ENCODE results near the gene CDC14B. TPM values are rescaled to one million over a fixed set of nuclear protein-coding genes. Genes with fewer than 3 reads are reported as not detected.

The CDC14B gene
- total RNA-seq, 1 donor from 2014 or later, result 29.2 TPM

DNA sequence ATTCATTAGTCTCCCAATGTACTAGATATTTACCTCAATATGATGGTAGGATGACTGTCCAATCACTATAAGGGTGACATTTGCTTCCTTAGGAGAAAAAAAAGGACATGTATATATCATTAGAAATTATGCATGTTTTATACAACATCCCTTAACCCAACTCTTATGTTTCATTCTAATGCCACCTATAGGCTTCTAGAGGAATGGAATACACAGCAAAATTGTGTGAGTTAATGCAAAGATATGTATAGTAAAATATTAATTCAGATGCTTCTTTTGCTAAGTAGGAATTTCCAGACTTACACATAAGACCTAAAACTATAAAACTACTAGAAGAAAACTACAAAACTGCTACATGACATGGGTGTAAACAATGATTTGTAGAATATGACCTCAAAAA is 32.0 kb upstream of the CDC14B start:
- Mint-ChIP-seq H3K4me1 (peaks cover 12% of the 10 kb centered on the region), H3K36me3 (ENCODE audit: low read depth) (no peaks in the 10 kb centered on the region), H3K27me3 (ENCODE audit: low read depth) (peaks cover 7% of the 10 kb centered on the region), H3K27ac (ENCODE audit: unreplicated experiment) (no peak overlapping the region), H3K9me3 (no peaks in the 10 kb centered on the region), H3K4me3 (peak overlapping the region; percentile 71)
- TF ChIP-seq CTCF (conservative IDR thresholded peaks at IDR 0.05), result peak; percentile 70
- no peak for DNase-seq (ENCODE audit: low read depth, low spot score)

- H3K27me3 Mint-ChIP-seq (ENCODE audit: low read depth), result no peaks in the 10 kb centered on the region
- no peak for TF ChIP-seq CTCF (conservative IDR thresholded peaks at IDR 0.05)
- no peaks in the 10 kb centered on the region for H3K9me3 Mint-ChIP-seq
- no peak for DNase-seq (ENCODE audit: low read depth, low spot score)
- H3K4me1 Mint-ChIP-seq, result peaks cover 6% of the 10 kb centered on the region
- no peak overlapping the region for H3K4me3 Mint-ChIP-seq
- H3K36me3 Mint-ChIP-seq (ENCODE audit: low read depth), result peaks cover 7% of the 10 kb centered on the region
- no peak overlapping the region for H3K27ac Mint-ChIP-seq (ENCODE audit: unreplicated experiment)
These were observed 30.1 kb upstream of the CDC14B start for GRCh38 chr9:96649620-96650324.

DNA sequence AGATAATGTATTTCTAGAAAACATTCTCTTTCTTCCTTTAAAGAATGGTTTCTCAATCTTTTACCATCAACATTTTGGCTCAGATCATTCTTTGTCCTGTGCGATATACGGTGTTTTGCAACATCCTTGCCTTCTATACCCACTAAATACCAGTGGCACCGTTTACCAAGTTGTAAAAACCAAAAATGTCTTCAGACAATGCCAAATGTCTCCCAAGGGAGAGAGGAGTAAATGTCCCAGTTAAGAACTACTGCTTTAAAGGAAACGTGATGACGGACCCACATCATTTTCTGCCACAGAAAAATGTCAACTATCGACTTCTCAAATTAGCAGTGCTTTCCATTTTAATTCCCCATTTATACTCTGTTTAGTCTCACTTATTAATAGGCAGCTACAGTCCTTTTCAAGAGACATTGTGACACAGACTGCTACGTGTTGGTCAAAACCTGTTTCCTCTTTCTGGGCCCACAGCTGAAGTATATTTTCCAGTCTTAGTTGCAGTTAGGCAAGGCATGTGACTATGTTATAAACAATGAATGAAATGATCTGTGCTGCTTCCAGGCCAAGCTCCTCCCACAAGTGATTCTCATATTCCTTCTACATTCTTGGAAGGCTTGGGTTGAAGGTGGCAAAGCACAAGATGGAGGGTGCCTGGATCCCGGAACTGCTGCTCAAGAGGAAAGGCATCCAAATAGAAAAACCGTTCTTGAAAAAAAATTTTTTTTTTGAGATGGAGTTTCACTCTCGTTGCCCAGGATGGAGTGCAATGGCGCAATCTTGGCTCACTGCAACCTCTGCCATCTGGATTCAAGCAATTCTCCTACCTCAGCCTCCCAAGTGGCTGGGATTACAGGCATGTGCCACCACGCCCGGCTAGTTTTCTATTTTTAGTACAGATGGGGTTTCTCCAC is 26.7 kb upstream of the CDC14B start:
- Mint-ChIP-seq H3K4me3 (no peak overlapping the region), H3K9me3 (no peaks in the 10 kb centered on the region), H3K4me1 (no peaks in the 10 kb centered on the region), H3K27ac (ENCODE audit: unreplicated experiment) (no peak overlapping the region), H3K36me3 (ENCODE audit: low read depth) (peaks cover 7% of the 10 kb centered on the region), H3K27me3 (ENCODE audit: low read depth) (no peaks in the 10 kb centered on the region)
- DNase-seq (ENCODE audit: low read depth, low spot score), result no peak
- no peak for TF ChIP-seq CTCF (conservative IDR thresholded peaks at IDR 0.05)

DNA sequence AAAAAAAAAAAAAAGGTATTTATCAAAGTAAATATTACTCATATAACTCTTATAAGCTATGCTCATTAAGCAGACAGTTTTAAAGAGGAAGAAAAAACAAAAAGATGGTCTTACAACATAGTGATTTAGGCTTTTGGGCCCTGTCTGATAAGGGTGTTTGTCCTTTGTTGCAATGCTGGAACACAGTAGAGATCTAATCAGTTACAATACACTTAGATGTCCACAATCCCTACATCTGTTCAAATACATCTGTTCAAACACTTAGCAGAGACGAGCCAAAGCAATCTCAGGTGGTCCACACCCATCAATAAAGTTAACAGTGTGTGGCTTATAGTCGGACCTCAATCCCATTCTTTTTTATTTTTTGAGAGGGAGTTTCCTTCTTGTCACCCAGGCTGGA is 24.5 kb upstream of the CDC14B start:
- Mint-ChIP-seq H3K36me3 (ENCODE audit: low read depth) (peaks cover 7% of the 10 kb centered on the region), H3K9me3 (no peaks in the 10 kb centered on the region), H3K4me3 (no peak overlapping the region), H3K4me1 (no peaks in the 10 kb centered on the region), H3K27me3 (ENCODE audit: low read depth) (no peaks in the 10 kb centered on the region), H3K27ac (ENCODE audit: unreplicated experiment) (no peak overlapping the region)
- TF ChIP-seq CTCF (conservative IDR thresholded peaks at IDR 0.05), result no peak
- DNase-seq (ENCODE audit: low read depth, low spot score), result no peak

- H3K9me3 Mint-ChIP-seq, result no peaks in the 10 kb centered on the region
- no peaks in the 10 kb centered on the region for H3K4me1 Mint-ChIP-seq
- no peak for TF ChIP-seq CTCF (conservative IDR thresholded peaks at IDR 0.05)
- H3K27me3 Mint-ChIP-seq (ENCODE audit: low read depth), result no peaks in the 10 kb centered on the region
- no peak overlapping the region for H3K27ac Mint-ChIP-seq (ENCODE audit: unreplicated experiment)
- DNase-seq (ENCODE audit: low read depth, low spot score), result no peak
- peaks cover 7% of the 10 kb centered on the region for H3K36me3 Mint-ChIP-seq (ENCODE audit: low read depth)
- H3K4me3 Mint-ChIP-seq, result no peak overlapping the region
These were observed 21.9 kb upstream of the CDC14B start for GRCh38 chr9:96641514-96641913.
